ENCODE data around the gene URGCP. TPM values are rescaled to one million over a fixed set of nuclear protein-coding genes. Genes with fewer than 3 reads are reported as not detected.

URGCP gene
- total RNA-seq, 2 experiments from 2014 or later, result 18.8 to 19.4 TPM

- Mint-ChIP-seq H3K27me3 (no peaks in the 10 kb centered on the region), H3K27ac (no peak overlapping the region), H3K9me3 (no peaks in the 10 kb centered on the region), H3K36me3 (ENCODE audit: low read depth) (peaks cover 26% of the 10 kb centered on the region), H3K4me3 (no peak overlapping the region), H3K4me1 (ENCODE audit: low read depth) (peaks cover 7% of the 10 kb centered on the region)
- intact Hi-C loops (cut with micrococcal nuclease), result no loop called here
- TF ChIP-seq, protein P1, sequence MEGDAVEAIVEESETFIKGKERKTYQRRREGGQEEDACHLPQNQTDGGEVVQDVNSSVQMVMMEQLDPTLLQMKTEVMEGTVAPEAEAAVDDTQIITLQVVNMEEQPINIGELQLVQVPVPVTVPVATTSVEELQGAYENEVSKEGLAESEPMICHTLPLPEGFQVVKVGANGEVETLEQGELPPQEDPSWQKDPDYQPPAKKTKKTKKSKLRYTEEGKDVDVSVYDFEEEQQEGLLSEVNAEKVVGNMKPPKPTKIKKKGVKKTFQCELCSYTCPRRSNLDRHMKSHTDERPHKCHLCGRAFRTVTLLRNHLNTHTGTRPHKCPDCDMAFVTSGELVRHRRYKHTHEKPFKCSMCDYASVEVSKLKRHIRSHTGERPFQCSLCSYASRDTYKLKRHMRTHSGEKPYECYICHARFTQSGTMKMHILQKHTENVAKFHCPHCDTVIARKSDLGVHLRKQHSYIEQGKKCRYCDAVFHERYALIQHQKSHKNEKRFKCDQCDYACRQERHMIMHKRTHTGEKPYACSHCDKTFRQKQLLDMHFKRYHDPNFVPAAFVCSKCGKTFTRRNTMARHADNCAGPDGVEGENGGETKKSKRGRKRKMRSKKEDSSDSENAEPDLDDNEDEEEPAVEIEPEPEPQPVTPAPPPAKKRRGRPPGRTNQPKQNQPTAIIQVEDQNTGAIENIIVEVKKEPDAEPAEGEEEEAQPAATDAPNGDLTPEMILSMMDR (IDR thresholded peaks at IDR 0.05), result no peak
- DNase-seq (no peak), ATAC-seq (no peak)
- POLR2A ChIA-PET, result interaction anchor here (0.6 kb wide), 1 partner anchor 16 kb away, joined by 3 read pairs; no protein-coding TSS in a partner anchor
- CTCF ChIA-PET, result interaction anchor here (0.7 to 2.0 kb wide), 2 partner anchors 25 to 26 kb away, joined by 3 to 4 read pairs; no protein-coding TSS in a partner anchor
Observed at GRCh38 chr7:43864126-43864525, 42.3 kb downstream of the URGCP start.

DNA sequence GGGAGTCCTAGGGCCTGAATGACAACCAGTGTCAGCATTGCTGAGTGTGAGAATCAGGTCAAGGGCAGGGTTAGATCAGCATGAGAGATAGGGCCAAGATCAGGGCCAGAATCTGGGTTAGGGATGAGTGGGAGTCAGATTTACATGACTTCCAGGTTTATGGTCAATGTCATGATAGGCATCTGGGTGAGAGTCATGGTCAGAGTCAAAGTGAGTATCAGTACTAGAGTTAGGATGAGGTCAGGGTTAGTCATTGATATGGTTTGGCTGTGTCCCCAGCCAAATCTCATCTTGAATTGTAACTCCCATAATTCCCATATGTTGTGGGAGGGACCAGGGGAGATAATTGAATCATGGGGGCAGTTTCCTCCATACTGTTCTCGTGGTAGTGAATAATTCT lies 49.4 kb downstream of the URGCP start:
- peaks cover 3% of the 10 kb centered on the region for H3K27me3 Mint-ChIP-seq
- H3K9me3 Mint-ChIP-seq, result no peaks in the 10 kb centered on the region
- intact Hi-C loops (cut with micrococcal nuclease), result no loop called here
- POLR2A ChIA-PET, result no interaction called here
- no peaks in the 10 kb centered on the region for H3K36me3 Mint-ChIP-seq (ENCODE audit: low read depth)
- no peaks in the 10 kb centered on the region for H3K4me1 Mint-ChIP-seq (ENCODE audit: low read depth)
- TF ChIP-seq, protein P1 (IDR thresholded peaks at IDR 0.05), result no peak
- DNase-seq (no peak), ATAC-seq (peak; percentile 27)
- no peak overlapping the region for H3K27ac Mint-ChIP-seq
- CTCF ChIA-PET, result no interaction called here
- no peak overlapping the region for H3K4me3 Mint-ChIP-seq

- Mint-ChIP-seq H3K27me3 (peaks cover 3% of the 10 kb centered on the region), H3K9me3 (no peaks in the 10 kb centered on the region), H3K4me3 (no peak overlapping the region), H3K4me1 (ENCODE audit: low read depth) (no peaks in the 10 kb centered on the region), H3K36me3 (ENCODE audit: low read depth) (no peaks in the 10 kb centered on the region), H3K27ac (no peak overlapping the region)
- DNase-seq, result no peak
- intact Hi-C loops (cut with micrococcal nuclease), result no loop called here
- ChIA-PET CTCF (interaction anchor here (3.6 kb wide), 1 partner anchor 17 kb away, joined by 11 read pairs; no protein-coding TSS in a partner anchor), POLR2A (no interaction called here)
- ATAC-seq, result no peak
- TF ChIP-seq, protein P1 (IDR thresholded peaks at IDR 0.05), result no peak
Observed at GRCh38 chr7:43856316-43856715, 50.1 kb downstream of the URGCP start.

- H3K27me3 Mint-ChIP-seq, result peaks cover 3% of the 10 kb centered on the region
- ATAC-seq (no peak), DNase-seq (no peak)
- H3K4me3 Mint-ChIP-seq, result no peak overlapping the region
- H3K27ac Mint-ChIP-seq, result no peak overlapping the region
- TF ChIP-seq, protein P1 (IDR thresholded peaks at IDR 0.05), result no peak
- intact Hi-C loops (cut with micrococcal nuclease), result no loop called here
- ChIA-PET CTCF (interaction anchor here (3.6 kb wide), 1 partner anchor 16 kb away, joined by 11 read pairs; no protein-coding TSS in a partner anchor), POLR2A (no interaction called here)
- H3K36me3 Mint-ChIP-seq (ENCODE audit: low read depth), result no peaks in the 10 kb centered on the region
- no peaks in the 10 kb centered on the region for H3K9me3 Mint-ChIP-seq
- H3K4me1 Mint-ChIP-seq (ENCODE audit: low read depth), result peaks cover under 1% of the 10 kb centered on the region
Observed at GRCh38 chr7:43855176-43855575, 51.2 kb downstream of the URGCP start.

DNA sequence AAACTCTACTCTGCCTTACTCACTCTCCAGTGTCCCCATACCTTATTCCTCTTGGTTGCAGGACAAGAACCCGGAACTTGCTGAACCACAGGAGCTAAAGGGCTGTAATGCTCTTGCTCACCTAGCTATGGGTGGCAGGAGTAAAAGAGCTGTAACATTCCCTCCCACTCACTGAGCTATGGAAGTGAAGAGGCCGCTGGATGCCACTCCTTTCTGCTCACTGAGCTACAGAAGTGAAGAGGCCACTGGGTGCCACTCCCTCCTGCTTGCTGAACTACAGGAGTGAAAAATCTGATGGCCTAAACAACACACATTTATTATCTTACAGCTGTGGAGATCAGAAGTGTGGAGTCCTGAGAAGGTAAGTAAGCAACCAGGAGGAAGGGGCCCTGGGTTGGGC lies 54.6 kb downstream of the URGCP start:
- CTCF ChIA-PET, result interaction anchor here (1.3 kb wide), 1 partner anchor 13 kb away, joined by 6 read pairs; no protein-coding TSS in a partner anchor

More for the DNA sequence above, 54.6 kb downstream of the URGCP start:
- Mint-ChIP-seq H3K27ac (no peak overlapping the region), H3K4me3 (no peak overlapping the region), H3K9me3 (no peaks in the 10 kb centered on the region), H3K4me1 (ENCODE audit: low read depth) (peaks cover 5% of the 10 kb centered on the region), H3K36me3 (ENCODE audit: low read depth) (no peaks in the 10 kb centered on the region), H3K27me3 (peaks cover 3% of the 10 kb centered on the region)
- no peak for ATAC-seq
- TF ChIP-seq, protein P1 (IDR thresholded peaks at IDR 0.05), result no peak
- POLR2A ChIA-PET, result no interaction called here
- no peak for DNase-seq
- intact Hi-C loops (cut with micrococcal nuclease), result no loop called here
